Measurements from ENCODE around the gene KCTD16. TPM values are rescaled to one million over a fixed set of nuclear protein-coding genes. Genes with fewer than 3 reads are reported as not detected.

KCTD16 gene
- total RNA-seq, 1 donor from 2014 or later: 0.44 TPM

GRCh38 chr5:144487207-144487606 is 316.5 kb downstream of the KCTD16 start:
- no peak for TF ChIP-seq CTCF (IDR thresholded peaks at IDR 0.05; ENCODE audit: unreplicated experiment)
- DNase-seq (ENCODE audit: low spot score): no peak
- Mint-ChIP-seq H3K4me3 (ENCODE audit: unreplicated experiment) (no peak overlapping the region), H3K4me1 (ENCODE audit: unreplicated experiment) (peaks cover 6% of the 10 kb centered on the region), H3K36me3 (ENCODE audit: low read depth, unreplicated experiment) (no peaks in the 10 kb centered on the region), H3K27me3 (ENCODE audit: unreplicated experiment) (no peaks in the 10 kb centered on the region), H3K9me3 (ENCODE audit: unreplicated experiment) (no peaks in the 10 kb centered on the region), H3K27ac (ENCODE audit: unreplicated experiment) (no peak overlapping the region)

- no peak overlapping the region for H3K27ac Mint-ChIP-seq (ENCODE audit: unreplicated experiment)
- no peaks in the 10 kb centered on the region for H3K9me3 Mint-ChIP-seq (ENCODE audit: unreplicated experiment)
Measured at GRCh38 chr5:144487761-144488160, 317.1 kb downstream of the KCTD16 start.

GRCh38 chr5:144503123-144503522 is 332.4 kb downstream of the KCTD16 start:
- Mint-ChIP-seq H3K4me3 (ENCODE audit: unreplicated experiment) (no peak overlapping the region), H3K36me3 (ENCODE audit: low read depth, unreplicated experiment) (no peaks in the 10 kb centered on the region), H3K27me3 (ENCODE audit: unreplicated experiment) (peaks cover 1% of the 10 kb centered on the region), H3K4me1 (ENCODE audit: unreplicated experiment) (peaks cover 10% of the 10 kb centered on the region), H3K9me3 (ENCODE audit: unreplicated experiment) (no peaks in the 10 kb centered on the region), H3K27ac (ENCODE audit: unreplicated experiment) (no peak overlapping the region)
- no peak for TF ChIP-seq CTCF (IDR thresholded peaks at IDR 0.05; ENCODE audit: unreplicated experiment)
- DNase-seq (ENCODE audit: low spot score): no peak

More at GRCh38 chr5:144487761-144488160, 317.1 kb downstream of the KCTD16 start:
- Mint-ChIP-seq H3K36me3 (ENCODE audit: low read depth, unreplicated experiment) (no peaks in the 10 kb centered on the region), H3K4me1 (ENCODE audit: unreplicated experiment) (peaks cover 6% of the 10 kb centered on the region), H3K4me3 (ENCODE audit: unreplicated experiment) (no peak overlapping the region), H3K27me3 (ENCODE audit: unreplicated experiment) (no peaks in the 10 kb centered on the region)
- no peak for TF ChIP-seq CTCF (IDR thresholded peaks at IDR 0.05; ENCODE audit: unreplicated experiment)
- no peak for DNase-seq (ENCODE audit: low spot score)

- no peak for TF ChIP-seq CTCF (IDR thresholded peaks at IDR 0.05; ENCODE audit: unreplicated experiment)
- no peak overlapping the region for H3K4me3 Mint-ChIP-seq (ENCODE audit: unreplicated experiment)
- no peak overlapping the region for H3K27ac Mint-ChIP-seq (ENCODE audit: unreplicated experiment)
- no peaks in the 10 kb centered on the region for H3K27me3 Mint-ChIP-seq (ENCODE audit: unreplicated experiment)
- H3K36me3 Mint-ChIP-seq (ENCODE audit: low read depth, unreplicated experiment): no peaks in the 10 kb centered on the region
- peaks cover 10% of the 10 kb centered on the region for H3K4me1 Mint-ChIP-seq (ENCODE audit: unreplicated experiment)
- no peaks in the 10 kb centered on the region for H3K9me3 Mint-ChIP-seq (ENCODE audit: unreplicated experiment)
- no peak for DNase-seq (ENCODE audit: low spot score)
Measured at GRCh38 chr5:144504929-144505577, 334.4 kb downstream of the KCTD16 start.

GRCh38 chr5:144510845-144511579 is 340.3 kb downstream of the KCTD16 start:
- no peaks in the 10 kb centered on the region for H3K36me3 Mint-ChIP-seq (ENCODE audit: low read depth, unreplicated experiment)
- no peak overlapping the region for H3K4me3 Mint-ChIP-seq (ENCODE audit: unreplicated experiment)
- H3K9me3 Mint-ChIP-seq (ENCODE audit: unreplicated experiment): no peaks in the 10 kb centered on the region
- H3K27ac Mint-ChIP-seq (ENCODE audit: unreplicated experiment): no peak overlapping the region
- peaks cover 12% of the 10 kb centered on the region for H3K4me1 Mint-ChIP-seq (ENCODE audit: unreplicated experiment)
- H3K27me3 Mint-ChIP-seq (ENCODE audit: unreplicated experiment): peaks cover 1% of the 10 kb centered on the region
- DNase-seq (ENCODE audit: low spot score): no peak
- TF ChIP-seq CTCF (IDR thresholded peaks at IDR 0.05; ENCODE audit: unreplicated experiment): no peak

Data from endothelial cell (in vitro differentiated cells).